NCI-H526 (cell line): ENCODE results near the gene PTPRZ1.

ENCODE experiments used
- DNase-seq, 2 experiments: peaks; one replicate each; lab custom pipeline; 2025; lab: John Stamatoyannopoulos, UW

PTPRZ1 gene

GRCh38 chr7:122054393-122054792, 181.4 kb downstream of the PTPRZ1 start:
- DNase-seq: no peak

GRCh38 chr7:122055073-122055472, 182.1 kb downstream of the PTPRZ1 start:
- no peak for DNase-seq

GRCh38 chr7:122056977-122057376, 184.0 kb downstream of the PTPRZ1 start:
- DNase-seq: no peak

GRCh38 chr7:122059542-122059941, 186.6 kb downstream of the PTPRZ1 start:
- no peak for DNase-seq

GRCh38 chr7:122063146-122063545, 190.2 kb downstream of the PTPRZ1 start:
- no peak for DNase-seq

GRCh38 chr7:122064971-122065370, 192.0 kb downstream of the PTPRZ1 start:
- DNase-seq: no peak

- DNase-seq: no peak
Measured at GRCh38 chr7:122067077-122067476, 194.1 kb downstream of the PTPRZ1 start.

GRCh38 chr7:122068046-122068445, 195.1 kb downstream of the PTPRZ1 start:
- no peak for DNase-seq

GRCh38 chr7:122068999-122069398, 196.0 kb downstream of the PTPRZ1 start:
- DNase-seq: no peak

- DNase-seq: no peak
Measured at GRCh38 chr7:122070062-122070461, 197.1 kb downstream of the PTPRZ1 start.

- no peak for DNase-seq
Measured at GRCh38 chr7:122070834-122071233, 197.9 kb downstream of the PTPRZ1 start.

- no peak for DNase-seq
Measured at GRCh38 chr7:122072272-122072671, 199.3 kb downstream of the PTPRZ1 start.

- no peak for DNase-seq
Measured at GRCh38 chr7:122072924-122073599, 200.1 kb downstream of the PTPRZ1 start.

GRCh38 chr7:122073635-122074034, 200.7 kb downstream of the PTPRZ1 start:
- no peak for DNase-seq

GRCh38 chr7:122082160-122082559, 209.2 kb downstream of the PTPRZ1 start:
- DNase-seq: no peak

GRCh38 chr7:122082670-122083069, 209.7 kb downstream of the PTPRZ1 start:
- no peak for DNase-seq

- peak; percentile 53 to 86 for DNase-seq
Measured at GRCh38 chr7:122092964-122093797, 220.2 kb downstream of the PTPRZ1 start.

- no peak for DNase-seq
Measured at GRCh38 chr7:122094549-122094948, 221.6 kb downstream of the PTPRZ1 start.

- no peak for DNase-seq
Measured at GRCh38 chr7:122095642-122096041, 222.7 kb downstream of the PTPRZ1 start.

GRCh38 chr7:122100021-122100420, 227.1 kb downstream of the PTPRZ1 start:
- DNase-seq: no peak

GRCh38 chr7:122103064-122103463, 230.1 kb downstream of the PTPRZ1 start:
- no peak for DNase-seq
